DND-41 (cell line): ENCODE data around the gene VAPA.

Experiments used
- CTCF ChIP-seq: IDR thresholded peaks from 2 replicates; pipeline ENCODE4 v1.5.1; 2012; ENCODE audit warnings: borderline replicate concordance, low read length, moderate library complexity, mild to moderate bottlenecking; ENCODE audit not compliant: poor library complexity, severe bottlenecking; ENCODE audit errors: extremely low read depth
- EZH2 ChIP-seq: IDR thresholded peaks from 3 replicates; pipeline ENCODE4 v1.6.1; 2012; ENCODE audit warnings: borderline replicate concordance, low read depth, mild to moderate bottlenecking, moderate library complexity, low read length, inconsistent platforms; ENCODE audit not compliant: severe bottlenecking

- no peak for TF ChIP-seq CTCF
- no peak for TF ChIP-seq EZH2
These were observed 72.5 kb downstream of the VAPA start for GRCh38 chr18:9986156-9986930.
